HEK293T (cell line): Measurements from ENCODE around the gene MLLT3.

Experiments
- CTCF ChIA-PET: fragments of 350-600 bp; formaldehyde crosslinking; extraction: SDS; loops from one replicate; lab custom pipeline; 2021; ENCODE audit warnings: antibody characterized with exemption, inconsistent platforms; lab: Yijun Ruan, JAX
- POLR2A ChIA-PET: fragments of 350-600 bp; formaldehyde crosslinking; extraction: SDS; loops from one replicate; lab custom pipeline; 2020; ENCODE audit warnings: antibody characterized with exemption, inconsistent platforms; lab: Yijun Ruan, JAX
- DNase-seq: peaks from one replicate; pipeline ENCODE4 v3.0.0; 2012; ENCODE audit warnings: mixed read lengths; ENCODE audit errors: extremely low spot score
- ARNT ChIP-seq: fragments of 450-650 bp; IDR thresholded peaks from 2 replicates; pipeline ENCODE4 v1.6.1; 2017; ENCODE audit warnings: mild to moderate bottlenecking
- BHLHE40 ChIP-seq: fragments of 450-650 bp; IDR thresholded peaks from 2 replicates; pipeline ENCODE4 v1.6.1; 2016; ENCODE audit warnings: mild to moderate bottlenecking, moderate library complexity, borderline replicate concordance
- CTBP1 ChIP-seq: fragments of 450-650 bp; IDR thresholded peaks from 2 replicates; pipeline ENCODE4 v1.6.1; 2016; ENCODE audit warnings: borderline replicate concordance
- ELF4 ChIP-seq: fragments of 450-650 bp; IDR thresholded peaks from 2 replicates; pipeline ENCODE4 v1.6.1; 2017; ENCODE audit warnings: antibody characterized with exemption
- FOXA1 ChIP-seq: fragments of 450-650 bp; IDR thresholded peaks from 2 replicates; pipeline ENCODE4 v1.6.1; 2016; ENCODE audit warnings: mild to moderate bottlenecking
- FOXK2 ChIP-seq: fragments of 450-650 bp; IDR thresholded peaks from 2 replicates; pipeline ENCODE4 v1.6.1; 2016; ENCODE audit warnings: mild to moderate bottlenecking
- FOXM1 ChIP-seq: fragments of 450-650 bp; IDR thresholded peaks from 2 replicates; pipeline ENCODE4 v1.6.1; 2017; ENCODE audit warnings: mild to moderate bottlenecking, borderline replicate concordance
- HDGF ChIP-seq: fragments of 450-650 bp; IDR thresholded peaks from 2 replicates; pipeline ENCODE4 v1.6.1; 2017; ENCODE audit warnings: antibody characterized with exemption, borderline replicate concordance
- L3MBTL2 ChIP-seq: fragments of 450-650 bp; conservative IDR thresholded peaks from 2 replicates; pipeline ENCODE4 v1.6.1; 2016; ENCODE audit warnings: mild to moderate bottlenecking
- LEF1 ChIP-seq: fragments of 450-650 bp; IDR thresholded peaks from 2 replicates; pipeline ENCODE4 v1.6.1; 2017; ENCODE audit warnings: mild to moderate bottlenecking, borderline replicate concordance
- NFRKB ChIP-seq: fragments of 450-650 bp; IDR thresholded peaks from 2 replicates; pipeline ENCODE4 v1.6.1; 2016; ENCODE audit warnings: mild to moderate bottlenecking, moderate library complexity
- SP1 ChIP-seq: fragments of 450-650 bp; IDR thresholded peaks from 2 replicates; pipeline ENCODE4 v1.6.1; 2017
- SUZ12 ChIP-seq: fragments of 450-650 bp; IDR thresholded peaks from 2 replicates; pipeline ENCODE4 v1.6.1; 2016; ENCODE audit warnings: mild to moderate bottlenecking
- TARDBP ChIP-seq: fragments of 450-650 bp; IDR thresholded peaks from 2 replicates; pipeline ENCODE4 v1.6.1; 2016
- ZNF384 ChIP-seq: fragments of 450-650 bp; IDR thresholded peaks from 2 replicates; pipeline ENCODE4 v1.6.1; 2016
- TF ChIP-seq, protein P1 (sequence below): fragments of 450-650 bp; IDR thresholded peaks from 2 replicates; pipeline ENCODE4 v1.6.1; 2016

MLLT3 gene

DNA sequence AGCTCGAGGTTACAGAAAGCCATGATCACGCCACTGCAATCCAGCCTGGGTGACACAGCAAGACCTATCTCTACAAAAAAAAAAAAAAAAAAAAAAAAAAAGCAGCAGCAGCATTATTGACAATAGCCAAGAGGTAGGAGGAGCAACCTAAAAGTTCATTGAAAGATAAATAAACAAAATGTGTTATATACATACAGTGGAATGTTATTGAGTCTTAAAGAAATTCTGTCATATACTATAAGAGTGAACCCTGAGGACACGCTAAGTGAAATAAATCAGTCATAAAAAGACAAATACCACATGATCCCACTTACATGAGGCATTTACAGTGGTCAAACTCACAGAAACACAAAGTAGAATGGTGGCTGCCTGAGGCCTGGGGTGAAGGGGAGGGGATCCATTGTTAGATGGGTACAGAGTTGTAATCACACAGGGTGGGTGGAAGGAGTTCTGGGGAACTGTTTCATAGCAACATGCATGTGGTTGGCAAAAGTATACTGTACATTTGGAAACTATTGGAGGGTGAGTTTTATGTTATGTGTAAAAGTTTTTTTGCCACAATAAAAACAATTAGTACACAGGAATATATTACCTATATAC lies 77.2 kb downstream of the MLLT3 start:
- DNase-seq, result no peak
- TF ChIP-seq LEF1 (no peak), CTBP1 (no peak), ELF4 (no peak), FOXA1 (no peak), SP1 (no peak), ARNT (no peak), FOXK2 (no peak), ZNF384 (peak; percentile 93), NFRKB (no peak)
- TF ChIP-seq, protein P1, sequence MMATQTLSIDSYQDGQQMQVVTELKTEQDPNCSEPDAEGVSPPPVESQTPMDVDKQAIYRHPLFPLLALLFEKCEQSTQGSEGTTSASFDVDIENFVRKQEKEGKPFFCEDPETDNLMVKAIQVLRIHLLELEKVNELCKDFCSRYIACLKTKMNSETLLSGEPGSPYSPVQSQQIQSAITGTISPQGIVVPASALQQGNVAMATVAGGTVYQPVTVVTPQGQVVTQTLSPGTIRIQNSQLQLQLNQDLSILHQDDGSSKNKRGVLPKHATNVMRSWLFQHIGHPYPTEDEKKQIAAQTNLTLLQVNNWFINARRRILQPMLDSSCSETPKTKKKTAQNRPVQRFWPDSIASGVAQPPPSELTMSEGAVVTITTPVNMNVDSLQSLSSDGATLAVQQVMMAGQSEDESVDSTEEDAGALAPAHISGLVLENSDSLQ, result peak; percentile 52
- ChIA-PET CTCF (interaction anchor here (0.6 kb wide), 1 partner anchor 25 kb away, joined by 3 read pairs; no protein-coding TSS in a partner anchor), POLR2A (no interaction called here)

DNA sequence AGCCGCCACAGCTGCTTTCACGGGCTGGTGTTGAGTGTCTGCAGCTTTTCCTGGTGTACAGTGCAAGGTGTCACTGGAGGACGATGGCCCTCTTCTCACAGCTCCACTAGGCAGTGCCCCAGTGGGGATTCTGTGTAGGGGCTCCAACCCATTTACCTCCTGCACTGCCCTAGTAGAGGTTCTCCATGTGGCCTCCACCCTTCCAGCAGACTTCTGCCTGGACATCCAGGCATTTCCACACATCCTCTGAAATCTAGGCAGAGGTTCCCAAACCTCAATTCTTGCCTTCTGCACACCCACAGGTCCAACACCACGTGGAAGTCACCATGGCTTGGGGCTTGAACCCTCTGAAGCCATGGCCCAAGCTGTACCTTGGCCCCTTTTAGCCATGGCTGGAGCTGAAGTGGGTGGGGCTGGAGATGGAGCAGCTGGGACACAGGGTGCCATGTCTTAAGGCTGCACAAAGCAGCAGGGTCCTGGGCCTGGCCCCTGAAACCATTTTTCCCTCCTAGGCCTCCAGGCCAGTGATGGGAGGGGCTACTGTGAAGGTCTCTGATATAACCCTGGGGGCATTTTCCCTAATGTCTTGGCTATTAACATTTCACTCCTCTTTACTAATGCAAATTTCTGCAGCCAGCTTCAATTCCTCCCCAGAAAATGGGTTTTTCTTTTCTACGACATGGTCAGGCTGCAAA lies 82.0 kb downstream of the MLLT3 start:
- no peak for DNase-seq
- POLR2A ChIA-PET, result no interaction called here
- CTCF ChIA-PET, result no interaction called here
- TF ChIP-seq, protein P1, result no peak
- TF ChIP-seq CTBP1 (no peak), TARDBP (no peak), SP1 (no peak)

DNA sequence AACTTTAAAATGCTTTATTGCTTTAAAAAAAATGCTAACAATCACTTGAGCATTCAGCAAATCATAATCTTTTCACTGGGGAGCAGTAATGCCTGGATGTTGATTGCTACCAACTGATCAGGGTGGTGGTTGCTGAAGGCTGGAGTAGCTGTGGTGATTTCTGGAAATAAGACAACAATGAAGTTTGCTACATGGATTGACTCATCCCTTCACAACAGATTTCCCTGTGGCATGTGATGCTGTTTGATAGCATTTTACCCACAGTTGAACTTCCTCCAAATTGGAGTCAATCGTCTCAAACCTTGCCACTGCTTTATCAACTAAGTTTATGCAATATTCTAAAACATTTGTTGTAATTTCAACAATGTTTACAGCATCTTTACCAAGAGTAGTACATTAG lies 83.3 kb downstream of the MLLT3 start:
- ChIA-PET CTCF (no interaction called here), POLR2A (no interaction called here)
- no peak for DNase-seq
- TF ChIP-seq CTBP1 (no peak), LEF1 (no peak), SUZ12 (no peak), FOXA1 (no peak), BHLHE40 (no peak), SP1 (no peak), ARNT (no peak)

DNA sequence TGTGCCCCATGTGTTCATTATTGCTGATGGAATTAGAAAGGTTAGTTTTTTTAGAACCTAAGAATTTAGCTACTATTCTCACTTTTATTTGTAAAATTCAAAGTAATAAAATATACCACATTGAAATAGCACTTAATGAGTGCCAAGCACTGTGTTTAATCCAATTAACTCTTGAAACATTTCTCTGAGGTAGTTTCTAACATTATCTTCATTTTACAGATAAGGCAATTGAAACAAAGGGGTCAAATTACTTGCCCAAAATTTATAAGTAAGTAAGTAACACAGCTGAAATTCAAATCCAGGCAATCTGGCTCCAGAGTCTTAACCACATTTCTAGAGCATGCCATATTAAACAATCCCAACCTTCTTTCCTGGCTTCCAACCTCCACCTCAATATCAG lies 84.2 kb downstream of the MLLT3 start:
- no peak for TF ChIP-seq TARDBP
- TF ChIP-seq ELF4, result no peak
- no peak for TF ChIP-seq CTBP1
- no peak for TF ChIP-seq L3MBTL2
- no peak for TF ChIP-seq HDGF
- TF ChIP-seq SP1, result no peak
- TF ChIP-seq LEF1, result no peak
- TF ChIP-seq, protein P1, result no peak
- TF ChIP-seq FOXK2, result no peak
- TF ChIP-seq FOXA1, result no peak
- no peak for TF ChIP-seq FOXM1
- TF ChIP-seq BHLHE40, result no peak
- TF ChIP-seq NFRKB, result no peak
- TF ChIP-seq ARNT, result no peak
- no peak for TF ChIP-seq ZNF384
- TF ChIP-seq SUZ12, result no peak
- no peak for DNase-seq
- ChIA-PET CTCF (interaction anchor here (0.6 kb wide), 1 partner anchor 15 kb away, joined by 4 read pairs; no protein-coding TSS in a partner anchor), POLR2A (interaction anchor here (0.8 kb wide), 1 partner anchor 13 kb away, joined by 3 read pairs; no protein-coding TSS in a partner anchor)

DNA sequence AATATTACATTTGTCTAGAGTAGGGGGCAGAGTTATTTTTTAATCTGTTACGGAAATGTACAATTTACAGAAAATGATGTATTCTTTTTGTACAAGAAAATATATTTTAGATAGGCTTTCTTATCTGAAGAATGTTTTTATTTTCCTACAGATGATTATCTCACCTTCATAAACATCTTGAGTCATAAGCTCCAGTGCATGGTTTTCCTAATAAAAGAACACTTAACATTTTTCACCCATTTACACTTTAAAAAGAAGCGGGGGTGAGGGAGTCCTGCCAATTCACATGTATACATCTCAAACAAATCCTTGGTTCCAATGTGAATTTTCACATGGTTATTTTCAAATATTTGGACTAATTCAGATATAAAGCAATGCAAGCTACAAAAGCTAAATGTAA lies 85.0 kb downstream of the MLLT3 start:
- no peak for TF ChIP-seq SP1
- TF ChIP-seq CTBP1, result no peak
- TF ChIP-seq L3MBTL2, result no peak
- no peak for TF ChIP-seq FOXA1
- no peak for TF ChIP-seq LEF1
- no peak for TF ChIP-seq FOXM1
- no peak for TF ChIP-seq TARDBP
- no peak for TF ChIP-seq SUZ12
- no peak for TF ChIP-seq ARNT
- TF ChIP-seq ELF4, result no peak
- no peak for TF ChIP-seq BHLHE40
- TF ChIP-seq ZNF384, result no peak
- no peak for TF ChIP-seq HDGF
- TF ChIP-seq, protein P1, result no peak
- TF ChIP-seq NFRKB, result no peak
- TF ChIP-seq FOXK2, result no peak
- CTCF ChIA-PET, result interaction anchor here (0.6 kb wide), 2 partner anchors 13 to 16 kb away, joined by 4 to 6 read pairs; no protein-coding TSS in a partner anchor
- DNase-seq, result no peak
- POLR2A ChIA-PET, result interaction anchor here (0.8 kb wide), 1 partner anchor 14 kb away, joined by 3 read pairs; no protein-coding TSS in a partner anchor
